HG02759 (cell line): Measurements from ENCODE around the gene PTPRN2.
"Not testable (repeated sequence)": the region's sequence is repeated elsewhere in the genome, so short reads cannot be mapped to it uniquely, and the experiment has no call there.

Experiments
- ATAC-seq: cut with Tn5 transposase; IDR thresholded peaks from one replicate; pipeline ENCODE4 v1.9.1; 2021; ENCODE audit warnings: mild to moderate bottlenecking, moderate library complexity; ENCODE audit not compliant: unreplicated experiment

PTPRN2 gene

DNA sequence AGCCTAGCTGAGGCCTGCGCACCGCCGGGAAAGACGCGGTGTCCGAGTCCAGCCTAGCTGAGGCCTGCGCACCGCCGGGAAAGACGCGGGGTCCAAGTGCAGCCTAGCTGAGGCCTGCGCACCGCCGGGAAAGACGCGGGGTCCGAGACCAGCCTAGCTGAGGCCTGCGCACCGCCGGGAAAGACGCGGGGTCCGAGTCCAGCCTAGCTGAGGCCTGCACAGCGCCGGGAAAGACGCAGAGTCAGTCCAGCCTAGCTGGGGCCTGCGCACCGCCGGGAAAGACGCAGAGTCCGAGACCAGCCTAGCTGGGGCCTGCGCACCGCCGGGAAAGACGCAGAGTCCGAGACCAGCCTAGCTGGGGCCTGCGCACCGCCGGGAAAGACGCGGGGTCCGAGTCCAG, 161.9 kb downstream of the PTPRN2 start:
- not testable (repeated sequence) for ATAC-seq

DNA sequence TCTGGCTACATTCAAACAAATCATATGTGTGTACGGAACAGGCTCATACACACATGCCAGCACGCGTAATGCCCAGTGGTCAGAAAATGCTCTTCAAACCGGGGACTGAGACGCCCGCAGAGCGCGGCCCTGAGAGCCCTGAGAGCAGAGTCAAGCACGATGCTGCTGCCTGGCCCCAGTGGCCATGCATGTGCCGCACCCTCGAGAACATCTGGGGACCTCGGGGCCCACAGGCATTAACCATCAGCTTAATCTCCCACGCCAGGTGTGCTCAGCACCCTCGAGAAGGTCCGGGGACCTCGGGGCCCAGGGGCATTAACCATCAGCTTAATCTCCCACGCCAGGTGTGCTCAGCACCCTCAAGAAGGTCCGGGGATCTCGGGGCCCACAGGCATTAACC, 163.1 kb downstream of the PTPRN2 start:
- ATAC-seq: no peak

DNA sequence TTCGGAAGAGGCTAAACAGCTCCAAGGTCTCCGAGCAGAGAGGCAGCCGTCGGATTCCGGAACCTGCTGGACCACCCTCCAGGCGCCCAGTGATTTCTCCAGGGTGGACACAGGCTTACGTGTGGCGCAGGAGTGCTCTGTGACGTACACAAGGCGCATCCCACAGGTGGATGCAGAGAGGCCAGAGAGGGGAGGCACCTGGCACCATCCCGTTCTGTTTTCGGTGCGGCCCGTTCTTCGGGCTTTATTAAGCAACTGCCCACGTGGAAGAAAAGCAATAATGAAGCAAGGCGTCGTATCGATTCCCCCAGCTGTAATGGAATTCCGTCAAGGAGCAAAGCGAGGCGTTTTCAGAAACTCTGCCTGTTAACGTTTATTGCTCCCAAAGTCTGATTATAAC, 163.6 kb downstream of the PTPRN2 start:
- no peak for ATAC-seq

DNA sequence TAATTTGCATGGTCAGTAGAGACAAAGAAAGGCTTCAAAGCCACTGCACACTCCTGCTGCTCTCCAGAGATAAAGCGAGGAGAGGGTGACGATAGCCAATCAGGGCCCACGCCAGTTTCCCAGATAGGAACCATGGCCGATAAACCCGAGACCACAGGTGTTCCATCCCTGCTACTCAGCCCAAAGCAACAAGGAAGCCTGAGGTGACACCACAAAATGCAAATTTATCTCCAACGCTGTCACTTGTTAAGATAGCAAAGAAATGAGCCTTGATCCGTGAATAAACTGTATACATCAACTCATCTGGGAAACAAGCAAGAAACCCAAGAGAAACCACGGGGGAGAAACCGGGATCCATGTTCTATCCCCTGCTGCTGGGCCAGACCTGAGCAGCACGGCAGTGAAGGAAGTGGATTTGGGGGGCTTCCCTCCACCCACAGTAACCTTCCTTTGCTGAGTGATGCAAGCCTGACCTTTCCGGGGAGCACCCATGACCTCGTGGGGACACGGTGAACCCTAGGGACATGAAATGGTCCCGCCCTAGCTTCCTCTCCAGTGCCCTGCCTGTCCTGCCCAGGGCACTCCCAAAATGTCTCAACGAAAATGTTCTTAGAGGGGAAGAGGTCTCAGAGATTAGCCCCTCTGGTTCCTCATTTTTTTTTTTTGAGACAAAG, 164.6 kb downstream of the PTPRN2 start:
- ATAC-seq: no peak

DNA sequence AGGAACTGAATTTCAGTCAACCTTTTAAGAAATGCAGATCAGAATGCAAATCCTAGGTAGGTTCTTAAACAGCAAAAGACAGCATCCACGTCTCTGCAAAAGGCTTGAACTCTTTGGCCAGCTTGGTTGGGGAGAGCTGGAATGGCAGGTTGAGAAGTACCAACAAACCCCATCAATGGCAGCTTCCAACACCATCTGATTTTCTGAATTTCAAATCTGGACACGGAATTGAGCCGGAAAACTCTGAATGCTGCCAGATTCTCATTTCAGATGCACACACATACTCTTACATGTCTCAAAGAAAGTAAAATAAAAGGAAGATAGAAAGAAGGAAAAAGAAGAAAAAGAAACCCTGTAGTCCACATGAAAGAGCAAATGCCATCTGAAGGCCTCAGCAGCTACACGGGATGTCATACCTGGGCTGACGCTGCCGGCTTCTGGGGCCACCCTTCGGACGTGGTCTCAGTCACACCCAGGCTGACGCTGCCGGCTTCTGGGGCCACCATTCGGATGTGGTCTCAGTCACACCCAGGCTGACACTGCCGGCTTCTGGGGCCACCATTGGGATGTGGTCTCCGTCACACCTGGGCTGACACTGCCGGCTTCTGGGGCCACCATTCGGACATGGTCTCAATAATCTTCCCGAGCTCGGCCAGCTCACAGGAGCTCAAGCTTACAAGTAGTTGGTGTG, 165.3 kb downstream of the PTPRN2 start:
- no peak for ATAC-seq

DNA sequence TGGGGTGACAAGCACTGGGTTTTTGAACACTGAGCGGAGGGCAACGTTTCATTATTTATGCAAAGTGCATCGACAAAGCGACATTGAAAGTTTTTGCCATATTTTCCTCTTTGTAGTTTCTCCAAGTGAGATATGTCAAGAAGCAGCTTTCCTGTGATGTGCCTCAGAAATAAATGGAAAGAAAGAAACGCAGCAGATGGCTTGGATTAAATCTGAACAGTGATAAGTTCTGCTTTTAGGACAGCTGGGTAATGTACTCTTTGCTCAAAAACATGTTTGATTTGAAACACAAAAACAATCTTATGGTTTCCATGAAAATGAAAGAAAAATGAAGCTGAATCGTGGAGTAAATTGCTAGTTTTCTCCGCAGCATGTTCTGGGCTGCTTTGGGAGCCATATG, 166.3 kb downstream of the PTPRN2 start:
- no peak for ATAC-seq

DNA sequence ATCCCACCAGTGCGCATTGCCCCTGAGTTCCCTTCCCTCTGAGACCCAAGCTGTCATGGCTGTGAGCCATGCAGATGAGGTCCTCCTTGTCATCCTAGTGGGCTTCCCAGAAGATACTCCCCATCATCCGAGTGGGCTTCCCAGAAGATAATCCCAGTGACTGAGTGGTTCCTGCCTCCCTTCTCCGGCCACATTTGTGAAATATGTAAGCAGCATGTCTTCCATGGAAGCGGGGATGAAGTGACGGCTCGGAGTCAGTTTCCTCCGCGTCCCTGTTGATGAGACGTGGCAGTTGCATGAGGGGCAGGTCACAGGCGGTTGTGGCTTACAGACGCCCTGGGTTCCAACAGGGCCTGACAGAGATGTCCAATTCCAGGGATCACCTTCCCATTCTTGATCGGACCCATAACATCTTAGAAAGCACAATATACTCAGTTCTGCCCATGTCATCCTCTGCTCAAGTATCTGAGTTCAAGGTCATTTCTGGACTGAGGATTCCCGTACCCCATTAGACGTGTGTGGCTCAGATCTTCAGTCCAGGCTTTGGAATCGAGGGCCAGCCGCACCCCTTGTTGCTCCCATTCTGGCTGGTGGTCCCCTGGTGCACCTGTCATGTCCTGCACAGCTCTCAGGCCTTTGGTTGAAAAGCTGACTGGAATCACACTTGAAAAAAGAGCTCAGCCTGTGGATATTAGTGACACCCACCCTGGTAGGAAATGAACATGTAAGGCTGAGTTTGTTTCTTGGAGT, 166.9 kb downstream of the PTPRN2 start:
- no peak for ATAC-seq

DNA sequence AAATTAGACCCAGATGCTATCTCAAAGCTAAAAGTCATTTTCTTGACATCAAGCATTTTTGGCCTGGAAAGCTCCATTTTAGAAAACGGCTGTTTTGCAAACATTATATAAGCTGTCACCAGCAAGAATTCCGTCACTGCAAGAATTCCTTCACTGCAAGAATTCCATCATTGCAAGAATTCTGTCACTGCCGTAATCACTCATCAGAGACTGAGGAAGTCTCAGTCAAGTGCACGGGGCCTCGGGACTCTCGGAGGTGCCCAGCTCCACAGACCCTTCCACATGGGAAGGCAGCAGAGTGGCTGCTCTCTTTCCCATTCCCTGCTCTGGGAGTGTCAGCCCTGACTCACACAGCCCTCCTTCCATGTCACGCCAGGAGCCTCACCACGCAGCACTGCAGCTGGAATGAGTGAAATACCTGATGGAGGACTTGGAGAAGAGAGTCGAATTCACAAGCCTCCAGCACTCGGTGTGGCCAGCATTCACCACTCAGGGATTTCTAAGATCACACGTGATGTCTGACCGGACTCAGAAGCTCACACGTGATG, 168.3 kb downstream of the PTPRN2 start:
- no peak for ATAC-seq

DNA sequence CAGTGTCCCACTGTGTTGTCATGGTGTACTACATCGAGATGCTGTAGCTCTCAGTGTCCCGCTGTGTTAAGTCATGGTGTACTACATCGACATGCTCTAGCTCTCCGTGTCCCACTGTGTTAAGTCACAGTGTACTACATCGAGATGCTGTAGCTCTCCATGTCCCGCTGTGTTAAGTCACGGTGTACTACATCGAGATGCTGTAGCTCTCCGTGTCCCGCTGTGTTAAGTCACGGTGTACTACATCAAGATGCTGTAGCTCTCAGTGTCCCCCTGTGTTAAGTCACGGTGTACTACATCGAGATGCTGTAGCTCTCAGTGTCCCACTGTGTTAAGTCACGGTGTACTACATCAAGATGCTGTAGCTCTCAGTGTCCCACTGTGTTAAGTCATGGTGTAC, 169.2 kb downstream of the PTPRN2 start:
- not testable (repeated sequence) for ATAC-seq

DNA sequence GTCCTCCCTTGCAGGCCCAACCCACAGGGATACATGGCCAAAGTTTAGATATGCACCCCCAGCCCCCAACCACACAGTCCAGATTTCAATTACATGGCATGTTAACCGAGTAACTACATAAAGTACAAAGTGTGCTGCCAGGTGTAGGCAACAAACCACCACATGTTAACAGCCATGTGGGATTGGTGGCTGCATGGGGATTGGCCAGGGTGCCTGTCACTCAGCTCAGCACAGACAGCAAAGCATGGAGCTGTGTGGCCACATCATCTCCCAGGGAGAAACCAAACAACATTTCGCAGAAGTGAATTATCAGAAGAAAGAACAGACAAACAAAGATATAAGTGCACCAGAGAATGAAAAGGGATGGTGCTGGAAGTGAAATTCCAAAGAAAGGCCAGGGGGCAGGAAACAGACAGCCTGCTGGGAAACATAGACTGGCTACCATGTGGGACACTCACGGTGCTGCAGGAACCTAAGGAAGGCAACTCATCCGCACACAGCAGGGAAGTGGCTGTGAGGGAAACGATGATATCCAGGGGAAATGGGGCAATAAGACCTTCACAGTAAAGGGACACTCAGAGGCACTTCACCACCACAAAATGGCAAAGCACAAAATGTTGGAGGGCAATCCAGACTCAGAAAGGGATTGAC, 171.2 kb downstream of the PTPRN2 start:
- no peak for ATAC-seq

DNA sequence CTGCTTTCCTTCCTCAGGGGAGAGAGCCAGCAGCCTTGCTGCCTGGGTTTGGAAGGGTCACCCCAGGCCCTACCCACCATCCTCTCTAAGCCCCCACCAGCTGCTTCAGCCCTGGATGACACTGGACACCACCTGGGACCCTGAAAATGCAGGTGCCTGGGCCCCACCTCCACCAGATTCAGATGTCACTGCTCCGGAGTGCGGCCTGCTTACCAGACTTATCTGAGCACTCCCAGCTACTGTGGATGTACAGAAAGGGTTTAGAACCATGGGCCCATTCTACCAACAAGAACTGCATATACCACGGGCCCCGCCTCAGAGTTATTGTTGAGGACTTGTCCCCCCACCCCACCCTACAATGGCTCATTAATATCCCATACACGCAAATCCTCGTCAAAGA, 172.3 kb downstream of the PTPRN2 start:
- no peak for ATAC-seq

DNA sequence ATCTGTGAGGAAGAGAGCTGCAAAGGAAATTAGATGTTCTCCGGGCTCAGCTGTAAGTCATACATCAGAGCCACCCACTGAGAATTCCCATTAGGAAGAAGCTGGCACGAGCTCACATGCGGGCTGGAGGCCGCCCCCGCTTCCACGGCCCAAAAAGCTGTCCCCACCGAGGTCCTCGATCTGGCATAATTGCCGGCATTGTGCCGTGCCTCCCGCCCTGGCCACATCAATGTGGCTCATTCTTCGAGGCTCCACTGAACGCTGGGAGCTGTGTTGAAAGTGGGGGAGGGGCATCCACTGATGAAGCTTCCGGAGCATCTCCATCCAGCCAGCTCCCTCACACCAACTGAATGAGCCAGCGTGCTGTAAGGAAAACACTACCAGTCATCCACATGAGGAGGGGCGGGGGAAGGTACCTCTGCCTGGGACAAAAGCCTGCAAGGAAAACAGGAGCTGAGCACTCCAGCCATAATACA, 173.1 kb downstream of the PTPRN2 start:
- no peak for ATAC-seq

DNA sequence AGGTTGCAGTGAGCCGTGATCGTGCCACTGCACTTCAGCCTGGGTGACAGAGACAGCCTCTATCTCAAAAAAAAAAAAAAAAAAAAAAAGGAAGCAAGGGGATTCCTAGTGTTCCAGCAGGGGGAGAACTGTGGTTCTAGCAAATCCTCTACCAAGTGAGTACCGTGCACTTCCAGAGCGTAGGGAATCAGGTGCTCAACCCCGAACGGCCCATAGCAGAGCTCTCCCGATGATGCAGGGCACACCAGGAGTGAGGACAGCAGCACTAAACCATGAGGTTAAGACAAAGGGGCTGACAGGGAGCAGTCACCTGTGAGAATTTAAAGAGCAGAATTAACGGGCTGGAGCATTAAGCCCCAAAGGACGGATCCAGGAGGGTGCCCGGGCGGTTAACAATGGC, 173.6 kb downstream of the PTPRN2 start:
- no peak for ATAC-seq

DNA sequence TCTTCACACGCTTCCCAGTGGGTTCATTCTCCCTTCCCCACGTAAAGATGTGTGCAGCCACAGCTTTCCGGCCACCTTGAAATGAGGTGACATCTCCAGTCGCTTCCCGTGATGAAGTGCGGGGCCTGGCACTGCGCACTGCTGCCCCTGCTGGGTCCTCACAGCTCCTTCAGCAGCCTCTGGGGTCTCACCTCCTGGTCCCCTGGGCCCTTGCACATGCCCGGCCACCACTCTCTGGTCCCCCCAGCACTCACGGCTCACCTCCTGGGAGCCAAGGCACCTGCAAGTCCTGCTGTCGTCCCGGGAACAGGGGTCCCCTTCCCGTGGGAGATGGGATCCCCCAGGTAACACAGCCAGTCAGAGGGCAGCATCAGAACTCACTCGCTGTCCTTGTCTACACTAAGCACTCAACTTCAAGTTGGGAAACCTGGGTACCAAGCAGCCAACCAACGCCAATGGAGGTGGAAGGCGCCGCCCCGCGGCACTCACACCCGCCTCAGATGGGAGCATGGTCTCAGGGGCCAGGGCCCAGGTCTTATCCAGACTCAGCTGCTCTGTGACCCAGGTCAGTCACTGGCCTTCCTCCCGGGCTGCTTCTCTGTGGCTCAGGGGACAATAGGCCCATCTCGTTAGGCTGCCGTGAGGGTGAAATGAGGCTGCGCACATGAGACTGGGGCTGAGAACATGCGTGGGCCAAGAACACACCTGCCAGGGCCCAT, 176.2 kb downstream of the PTPRN2 start:
- ATAC-seq: no peak

DNA sequence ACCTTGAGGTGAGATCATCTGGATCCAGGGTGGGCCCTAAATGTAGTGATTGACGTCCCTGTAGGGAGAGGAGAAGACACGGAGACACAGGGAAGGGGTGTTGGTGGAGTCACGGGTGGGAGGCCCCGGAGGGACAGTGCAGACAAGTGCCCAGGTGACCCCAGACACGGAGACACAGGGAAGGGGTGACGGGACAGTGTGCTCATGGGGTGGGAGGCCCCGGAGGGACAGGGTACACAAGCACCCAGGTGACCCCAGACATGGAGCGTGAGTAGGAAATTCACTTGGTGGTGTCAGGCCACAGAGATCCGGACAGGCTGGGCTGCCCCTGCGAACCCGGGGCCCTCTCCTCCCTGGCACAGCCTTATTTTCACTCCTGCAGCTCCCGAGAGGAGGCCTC, 176.9 kb downstream of the PTPRN2 start:
- no peak for ATAC-seq

DNA sequence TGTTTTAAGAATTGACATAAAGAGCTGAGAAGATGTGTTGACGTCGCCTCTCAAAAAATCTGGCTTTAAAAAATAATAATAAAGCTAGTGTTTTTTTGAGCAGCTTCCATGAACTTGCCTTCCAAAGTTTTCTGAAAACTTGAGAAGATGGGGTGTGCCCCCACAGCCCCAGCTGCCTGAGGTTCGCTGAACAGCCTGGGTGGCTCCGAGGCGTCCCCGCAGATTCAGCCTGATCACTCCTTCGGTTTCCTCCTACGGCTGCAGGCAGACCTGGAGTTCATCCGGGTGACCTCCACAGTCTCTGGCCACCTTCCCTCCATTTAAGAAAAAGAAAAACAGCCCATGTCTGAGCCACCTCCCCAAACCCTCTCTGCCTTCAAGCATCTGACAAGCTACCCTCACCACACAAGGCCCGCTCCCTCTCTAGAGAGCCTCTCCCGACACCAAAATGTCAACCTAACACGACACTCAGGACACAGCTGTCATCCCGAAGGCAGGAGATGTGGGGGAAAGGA, 177.8 kb downstream of the PTPRN2 start:
- no peak for ATAC-seq

DNA sequence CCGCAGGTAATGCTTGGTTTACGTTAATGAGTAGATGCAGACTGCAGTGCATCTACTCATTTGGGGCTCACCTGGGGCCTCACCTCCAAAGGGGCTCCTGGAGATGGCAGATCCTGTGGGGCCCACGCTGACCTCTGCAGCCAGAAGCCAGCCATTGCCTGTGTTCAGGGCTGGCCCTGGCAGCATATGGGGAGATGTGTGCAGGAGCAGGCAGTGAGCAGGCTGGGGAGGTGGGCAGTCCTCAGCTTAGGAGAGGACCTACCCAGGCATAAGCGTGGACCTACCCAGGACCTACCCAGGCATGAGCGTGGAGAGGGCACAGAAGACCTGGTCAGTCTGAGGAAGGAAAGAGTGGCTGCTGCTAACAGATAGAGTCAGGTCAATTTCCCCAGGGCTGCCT, 178.5 kb downstream of the PTPRN2 start:
- ATAC-seq: no peak

DNA sequence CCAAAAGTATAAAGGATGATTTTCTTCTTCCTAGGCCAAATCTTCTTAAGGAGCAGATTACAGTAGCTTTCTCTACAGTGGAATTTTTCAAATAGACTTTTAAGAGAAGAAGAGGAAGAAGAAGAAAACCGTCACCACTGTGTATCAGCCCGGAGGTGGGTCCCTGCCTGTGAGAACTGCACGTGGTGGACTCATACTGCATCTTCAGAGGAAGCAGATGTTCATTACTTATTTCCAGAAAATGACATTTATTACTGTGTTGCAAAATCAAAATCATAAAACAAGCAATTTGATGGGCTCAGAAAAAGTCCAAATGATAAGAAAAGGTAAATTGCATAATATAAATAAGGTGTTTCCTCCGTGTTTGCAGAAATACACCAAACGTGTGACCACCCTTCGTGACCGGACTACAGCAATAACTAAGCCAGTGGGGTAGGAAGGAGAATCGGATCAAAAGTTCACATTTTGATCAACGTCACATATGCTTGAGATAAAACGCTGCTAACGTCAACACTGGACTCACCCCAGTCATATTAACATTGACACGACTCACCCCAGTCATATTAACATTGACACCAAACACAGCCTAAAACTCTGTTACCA, 179.2 kb downstream of the PTPRN2 start:
- ATAC-seq: no peak

DNA sequence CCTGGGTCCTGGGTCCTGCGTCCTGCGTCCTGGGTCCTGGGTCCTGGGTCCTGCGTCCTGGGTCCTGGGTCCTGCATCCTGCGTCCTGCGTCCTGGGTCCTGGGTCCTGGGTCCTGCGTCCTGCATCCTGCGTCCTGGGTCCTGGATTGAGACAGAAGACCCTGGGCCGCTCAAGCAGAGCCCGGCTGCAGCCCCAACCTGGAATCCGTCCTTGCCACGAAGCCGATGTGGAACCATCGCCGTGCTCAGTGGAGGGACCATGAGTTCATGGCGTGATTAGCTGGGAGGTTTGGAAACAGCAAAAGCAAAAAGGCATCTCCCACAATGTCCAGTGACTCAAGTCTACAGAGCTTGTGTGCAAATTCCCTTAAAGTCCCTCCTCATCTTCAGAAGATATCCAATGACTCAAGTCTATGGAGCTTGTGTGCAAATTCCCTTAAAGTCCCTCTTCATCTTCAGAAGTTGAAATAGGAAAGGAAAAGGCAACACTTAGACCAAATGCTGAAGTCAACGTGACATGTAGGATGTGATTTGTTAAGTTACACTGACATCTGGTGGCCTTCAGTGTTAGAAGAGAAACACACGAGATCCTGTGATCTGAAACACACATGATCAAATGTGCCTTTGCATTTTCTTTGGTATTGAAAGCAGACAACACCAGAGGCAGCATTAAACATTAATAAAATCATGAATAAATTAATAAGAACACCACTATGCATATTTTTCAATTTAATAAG, 179.9 kb downstream of the PTPRN2 start:
- no peak for ATAC-seq
